Measurements from ENCODE around the gene FGD6. TPM values are rescaled to one million over a fixed set of nuclear protein-coding genes. Genes with fewer than 3 reads are reported as not detected.
"Not testable (repeated sequence)": the region's sequence is repeated elsewhere in the genome, so short reads cannot be mapped to it uniquely, and the experiment has no call there.

The FGD6 gene
- total RNA-seq, 1 donor from 2014 or later, result 15.9 TPM

GRCh38 chr12:95095866-95096265, 121.4 kb downstream of the FGD6 start:
- DNase-seq (ENCODE audit: low read depth in 2 of 2), result not testable (repeated sequence)

GRCh38 chr12:95089462-95089861, 127.8 kb downstream of the FGD6 start:
- no peak for DNase-seq (ENCODE audit: low read depth in 2 of 2)

- no peak for DNase-seq (ENCODE audit: low read depth in 2 of 2)
These were observed 128.9 kb downstream of the FGD6 start for GRCh38 chr12:95088379-95088778.

- DNase-seq (ENCODE audit: low read depth in 2 of 2), result no peak
These were observed 131.7 kb downstream of the FGD6 start for GRCh38 chr12:95085612-95086011.

GRCh38 chr12:95083938-95084337, 133.3 kb downstream of the FGD6 start:
- peak; percentile 34 to 75 for DNase-seq (ENCODE audit: low read depth in 2 of 2)

- no peak for DNase-seq (ENCODE audit: low read depth in 2 of 2)
These were observed 133.8 kb downstream of the FGD6 start for GRCh38 chr12:95083471-95083870.

GRCh38 chr12:95077341-95077740, 139.9 kb downstream of the FGD6 start:
- DNase-seq (ENCODE audit: low read depth in 2 of 2), result peak in 1 of 2 donors; percentile 6

- no peak for DNase-seq (ENCODE audit: low read depth in 2 of 2)
These were observed 142.5 kb downstream of the FGD6 start for GRCh38 chr12:95074766-95075165.

GRCh38 chr12:95073698-95074520, 143.4 kb downstream of the FGD6 start:
- no peak for DNase-seq (ENCODE audit: low read depth in 2 of 2)

GRCh38 chr12:95072900-95073697, 144.2 kb downstream of the FGD6 start, which contains the start of gene NR2C1:
Gene NR2C1, minus strand, starts transcription at chr12:95073618. Its CDS starts 6,234 bp downstream, at chr12:95067384.
- DNase-seq (ENCODE audit: low read depth in 2 of 2), result peak; percentile 97

GRCh38 chr12:95070378-95070777, 146.9 kb downstream of the FGD6 start:
- no peak for DNase-seq (ENCODE audit: low read depth in 2 of 2)

GRCh38 chr12:95066091-95066855, 151.0 kb downstream of the FGD6 start:
- no peak for DNase-seq (ENCODE audit: low read depth in 2 of 2)

GRCh38 chr12:95060951-95061350, 156.3 kb downstream of the FGD6 start:
- no peak for DNase-seq (ENCODE audit: low read depth in 2 of 2)

- DNase-seq (ENCODE audit: low read depth in 2 of 2), result no peak
These were observed 157.3 kb downstream of the FGD6 start for GRCh38 chr12:95059984-95060383.

GRCh38 chr12:95057424-95057823, 159.8 kb downstream of the FGD6 start:
- no peak for DNase-seq (ENCODE audit: low read depth in 2 of 2)

GRCh38 chr12:95055057-95055456, 162.2 kb downstream of the FGD6 start:
- DNase-seq (ENCODE audit: low read depth in 2 of 2), result no peak

- no peak for DNase-seq (ENCODE audit: low read depth in 2 of 2)
These were observed 163.1 kb downstream of the FGD6 start for GRCh38 chr12:95054206-95054605.

GRCh38 chr12:95051241-95051640, 166.0 kb downstream of the FGD6 start:
- no peak for DNase-seq (ENCODE audit: low read depth in 2 of 2)

- DNase-seq (ENCODE audit: low read depth in 2 of 2), result no peak
These were observed 179.4 kb downstream of the FGD6 start for GRCh38 chr12:95037906-95038305.

GRCh38 chr12:95034750-95035149, 182.5 kb downstream of the FGD6 start:
- DNase-seq (ENCODE audit: low read depth in 2 of 2), result no peak

All from lung microvascular endothelial cell (primary cell).